ENCODE results near the gene PTCSC3. TPM values are rescaled to one million over a fixed set of nuclear protein-coding genes. Genes with fewer than 3 reads are reported as not detected.

The PTCSC3 gene
- total RNA-seq, result not detected in 2 replicates

GRCh38 chr14:36176524-36176923, at the start of gene PTCSC3:
PTCSC3 (minus strand) TSS chr14:36176722.

Other genes with a start within 250 kb of the PTCSC3 start
- 14.9 and 15.3 TPM in 2 replicates for gene MBIP, start 143.9 kb upstream of the PTCSC3 start, total RNA-seq